HG02970 (cell line): ENCODE measurements around the gene ASPSCR1.

ENCODE experiments used
- ATAC-seq: cut with Tn5 transposase; IDR thresholded peaks from one replicate; pipeline ENCODE4 v1.9.1; 2021; ENCODE audit warnings: mild to moderate bottlenecking, moderate library complexity, moderate number of reproducible peaks; ENCODE audit not compliant: unreplicated experiment, low FRiP score

Gene ASPSCR1

DNA sequence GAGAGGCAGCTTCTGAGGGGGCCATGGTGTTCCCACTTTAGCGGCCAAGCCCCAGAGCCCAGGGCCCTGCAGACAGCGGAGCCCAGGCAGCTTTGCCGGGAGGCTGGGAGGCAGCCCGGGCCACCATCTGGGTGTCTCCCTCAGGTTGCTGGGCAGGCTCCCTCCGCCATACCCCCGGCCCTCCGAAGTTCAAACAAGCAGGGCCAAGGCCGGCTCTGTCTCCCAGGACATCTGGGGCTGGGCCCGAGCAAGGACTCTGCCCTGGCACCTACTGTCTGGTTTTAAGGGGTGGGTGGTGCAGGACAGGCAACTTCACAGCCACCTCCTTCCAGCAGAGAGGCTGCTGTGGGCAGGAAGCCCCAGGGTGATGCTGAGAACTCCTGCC lies 85.5 kb downstream of the ASPSCR1 start:
- ATAC-seq = no peak

DNA sequence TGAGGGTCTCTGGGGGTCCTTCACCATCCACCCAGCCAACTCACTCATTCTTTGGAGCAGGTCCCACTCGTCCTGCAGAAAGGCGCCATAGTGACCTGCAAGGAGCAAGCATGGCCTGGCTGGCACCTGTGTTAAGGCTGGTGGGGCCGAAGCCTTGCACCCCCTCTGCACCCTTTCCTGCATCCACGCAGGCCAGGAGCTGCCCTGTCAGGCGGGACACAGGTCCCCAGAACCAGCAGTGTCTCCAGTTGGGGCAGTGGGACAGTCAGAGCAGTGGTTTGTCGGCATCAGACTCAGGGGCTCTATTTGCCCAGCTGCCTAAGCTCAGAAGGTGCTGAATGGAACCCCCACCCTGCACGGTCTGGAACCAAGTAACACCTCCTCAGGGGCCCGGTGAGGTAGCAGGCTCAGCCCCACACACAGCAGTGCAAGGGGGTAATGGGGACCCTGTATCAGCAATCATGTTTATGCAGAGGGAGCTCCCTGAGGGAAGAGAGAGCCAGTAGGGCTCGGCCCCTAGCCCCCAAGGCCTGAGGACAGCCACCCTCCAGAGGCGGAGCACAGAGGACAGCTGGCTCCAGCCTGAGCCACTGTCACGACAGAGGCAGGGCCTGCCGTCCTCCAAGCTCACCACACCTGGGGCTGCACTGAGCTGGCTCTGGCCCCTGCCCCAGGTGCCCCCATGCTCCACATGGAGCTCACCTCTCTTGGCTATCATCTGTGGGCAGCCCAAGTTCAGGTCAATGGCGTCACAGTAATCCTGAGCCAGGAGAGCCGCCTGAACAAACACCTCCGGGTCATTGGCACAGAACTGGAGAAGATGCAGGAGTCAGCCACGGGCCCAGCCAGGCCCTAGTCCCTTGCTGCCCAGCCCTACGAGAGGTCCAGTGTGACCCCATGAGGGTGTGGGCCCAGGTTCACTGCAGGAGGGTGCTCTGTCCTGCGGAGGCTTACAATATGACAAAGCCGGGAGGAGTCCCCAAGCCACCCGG lies 86.3 kb downstream of the ASPSCR1 start:
- ATAC-seq = no peak

DNA sequence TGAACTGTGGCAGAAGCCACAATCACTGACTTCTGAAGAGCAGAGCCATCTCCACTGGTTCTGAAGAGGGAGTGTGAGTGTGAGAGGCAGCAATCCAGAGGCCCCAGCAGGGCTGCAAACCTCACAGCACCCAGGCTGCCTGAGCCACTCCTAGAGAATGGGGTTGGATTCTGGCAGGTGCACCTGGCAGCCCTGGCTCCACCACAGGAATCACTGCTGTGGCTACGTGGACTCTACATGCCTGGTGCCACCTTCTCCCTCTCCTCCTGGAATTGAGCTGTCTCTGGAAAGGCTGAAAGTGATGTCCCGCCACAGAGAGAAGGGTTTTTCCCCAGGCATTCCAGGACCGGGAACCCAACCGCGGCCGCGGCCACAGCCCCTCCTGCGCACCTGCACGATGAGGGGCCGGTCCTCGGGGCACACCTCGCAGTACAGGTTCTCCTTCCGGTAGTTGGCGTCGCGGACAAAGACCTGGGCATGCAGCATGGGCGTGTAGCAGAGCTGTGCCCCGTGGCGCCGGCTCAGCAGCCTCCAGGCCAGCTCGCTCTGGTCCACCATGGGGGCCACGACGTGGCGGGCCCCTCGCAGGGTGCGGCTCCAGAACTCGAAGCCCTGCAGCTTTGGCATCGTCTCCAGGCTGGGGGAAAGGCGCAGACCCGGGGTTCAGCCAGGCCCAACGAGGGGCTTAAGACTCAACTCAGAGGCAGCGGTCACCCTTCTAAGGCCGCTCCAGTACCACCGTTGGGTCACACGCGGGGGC lies 87.2 kb downstream of the ASPSCR1 start:
- ATAC-seq = no peak

DNA sequence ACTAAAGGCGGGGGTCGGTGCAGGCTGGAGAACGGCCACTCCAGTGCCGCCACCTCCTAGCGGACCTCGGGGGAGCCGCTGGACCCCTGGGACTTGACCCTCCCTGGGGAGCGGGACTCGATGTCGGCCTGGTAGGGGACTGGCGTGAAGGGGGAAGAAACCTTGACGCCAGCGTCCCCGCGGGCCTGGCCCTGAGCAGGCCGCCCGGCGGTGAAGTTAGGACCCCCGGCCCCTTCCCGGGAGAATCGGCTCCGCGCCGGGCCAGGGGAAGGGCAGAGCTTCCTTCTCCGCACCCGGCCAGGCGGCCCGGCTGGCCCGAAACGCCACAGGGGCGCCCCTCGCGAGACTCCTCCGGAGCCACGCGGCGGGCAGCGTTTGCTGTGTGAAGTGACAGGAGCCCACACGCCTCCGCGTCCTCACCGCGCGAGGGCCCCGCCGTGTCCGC lies 87.8 kb downstream of the ASPSCR1 start:
- ATAC-seq = peak; percentile 24

DNA sequence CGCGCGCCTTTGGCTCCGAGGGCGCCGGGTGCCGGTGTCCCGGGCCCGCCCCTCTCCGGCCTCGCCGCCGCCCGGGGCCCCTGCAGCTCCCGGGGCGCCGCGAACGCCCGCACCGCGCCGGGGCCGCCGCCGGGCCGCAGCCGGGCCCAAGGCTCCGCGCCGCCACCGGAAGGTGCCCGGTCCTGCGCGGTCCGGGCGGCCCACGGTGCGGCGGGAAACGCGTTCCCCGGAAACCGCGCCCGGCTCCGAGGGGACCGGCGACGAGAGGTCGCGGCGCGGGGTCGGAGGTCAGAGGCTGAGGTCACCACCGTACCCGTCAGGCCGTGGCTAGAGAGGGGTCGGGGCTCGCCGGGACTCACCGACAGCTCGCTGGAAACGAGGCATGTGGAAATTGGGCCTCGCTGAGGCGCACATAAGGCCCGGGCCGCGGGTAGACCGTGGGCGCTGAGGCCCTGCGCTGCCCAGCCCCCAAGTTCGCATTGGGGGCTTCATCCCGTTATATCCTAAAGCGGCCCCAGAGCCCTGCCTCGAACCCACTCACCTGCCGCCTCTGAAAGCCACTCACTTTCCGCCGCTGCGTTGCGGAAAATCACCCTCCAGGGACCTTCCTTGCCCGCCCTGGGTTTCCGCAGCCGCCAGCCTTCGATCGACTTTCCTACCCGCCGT lies 88.3 kb downstream of the ASPSCR1 start, which contains the start of gene DUS1L:
Gene DUS1L, minus strand, starts transcription at position 167 of the 666 bp plus-strand sequence. CDS start 745 bp downstream, outside the sequence.
- peak; percentile 59 for ATAC-seq
